ENCODE measurements around the gene RNF144A. TPM values are rescaled to one million over a fixed set of nuclear protein-coding genes. Genes with fewer than 3 reads are reported as not detected.

RNF144A gene
- total RNA-seq, 1 donor from 2014 or later = 52.8 TPM

- no peak overlapping the region for H3K4me3 Mint-ChIP-seq
- peaks cover 44% of the 10 kb centered on the region for H3K36me3 Mint-ChIP-seq
- no peak for DNase-seq (ENCODE audit: low spot score in 2 of 2, unreplicated experiment in 2 of 2)
- no peak for TF ChIP-seq CTCF (IDR thresholded peaks at IDR 0.05; ENCODE audit: unreplicated experiment)
- peaks cover 5% of the 10 kb centered on the region for H3K4me1 Mint-ChIP-seq
- H3K27me3 Mint-ChIP-seq (ENCODE audit: low read depth) = no peaks in the 10 kb centered on the region
- peaks cover 6% of the 10 kb centered on the region for H3K9me3 Mint-ChIP-seq
- no peak overlapping the region for H3K27ac Mint-ChIP-seq
Observed at GRCh38 chr2:6992794-6993228, 75.6 kb downstream of the RNF144A start.

GRCh38 chr2:6993229-6993640, 76.0 kb downstream of the RNF144A start:
- no peak overlapping the region for H3K4me3 Mint-ChIP-seq
- peaks cover 6% of the 10 kb centered on the region for H3K9me3 Mint-ChIP-seq
- H3K36me3 Mint-ChIP-seq = peaks cover 44% of the 10 kb centered on the region
- TF ChIP-seq CTCF (IDR thresholded peaks at IDR 0.05; ENCODE audit: unreplicated experiment) = no peak
- DNase-seq (ENCODE audit: low spot score in 2 of 2, unreplicated experiment in 2 of 2) = no peak
- H3K27ac Mint-ChIP-seq = no peak overlapping the region
- H3K27me3 Mint-ChIP-seq (ENCODE audit: low read depth) = no peaks in the 10 kb centered on the region
- H3K4me1 Mint-ChIP-seq = peaks cover 7% of the 10 kb centered on the region

GRCh38 chr2:6993936-6994335, 76.7 kb downstream of the RNF144A start:
- no peak for DNase-seq (ENCODE audit: low spot score in 2 of 2, unreplicated experiment in 2 of 2)
- H3K9me3 Mint-ChIP-seq = peaks cover 6% of the 10 kb centered on the region
- peaks cover 38% of the 10 kb centered on the region for H3K36me3 Mint-ChIP-seq
- no peak overlapping the region for H3K27ac Mint-ChIP-seq
- no peak for TF ChIP-seq CTCF (IDR thresholded peaks at IDR 0.05; ENCODE audit: unreplicated experiment)
- peaks cover 11% of the 10 kb centered on the region for H3K4me1 Mint-ChIP-seq
- H3K27me3 Mint-ChIP-seq (ENCODE audit: low read depth) = no peaks in the 10 kb centered on the region
- H3K4me3 Mint-ChIP-seq = no peak overlapping the region

GRCh38 chr2:6994536-6995128, 77.4 kb downstream of the RNF144A start:
- no peak overlapping the region for H3K27ac Mint-ChIP-seq
- no peak overlapping the region for H3K4me3 Mint-ChIP-seq
- no peak for DNase-seq (ENCODE audit: low spot score in 2 of 2, unreplicated experiment in 2 of 2)
- TF ChIP-seq CTCF (IDR thresholded peaks at IDR 0.05; ENCODE audit: unreplicated experiment) = no peak
- peaks cover 6% of the 10 kb centered on the region for H3K9me3 Mint-ChIP-seq
- peaks cover 11% of the 10 kb centered on the region for H3K4me1 Mint-ChIP-seq
- peaks cover 34% of the 10 kb centered on the region for H3K36me3 Mint-ChIP-seq
- no peaks in the 10 kb centered on the region for H3K27me3 Mint-ChIP-seq (ENCODE audit: low read depth)

- H3K4me1 Mint-ChIP-seq = peaks cover 11% of the 10 kb centered on the region
- H3K4me3 Mint-ChIP-seq = no peak overlapping the region
- TF ChIP-seq CTCF (IDR thresholded peaks at IDR 0.05; ENCODE audit: unreplicated experiment) = no peak
- no peaks in the 10 kb centered on the region for H3K27me3 Mint-ChIP-seq (ENCODE audit: low read depth)
- no peak overlapping the region for H3K27ac Mint-ChIP-seq
- H3K9me3 Mint-ChIP-seq = peaks cover 5% of the 10 kb centered on the region
- DNase-seq (ENCODE audit: low spot score in 2 of 2, unreplicated experiment in 2 of 2) = no peak
- peaks cover 30% of the 10 kb centered on the region for H3K36me3 Mint-ChIP-seq
Observed at GRCh38 chr2:6995391-6996097, 78.3 kb downstream of the RNF144A start.
